Nephron progenitor cell (in vitro differentiated cells): Measurements from ENCODE around the gene TCEANC2.
"Not testable (repeated sequence)": the region's sequence is repeated elsewhere in the genome, so short reads cannot be mapped to it uniquely, and the experiment has no call there.

ENCODE experiments used
- DNase-seq: peaks from one replicate; pipeline ENCODE4 v3.0.0; 2021
- H3K27ac Mint-ChIP-seq: 2 replicates; pipeline ENCODE4 v1.8.0; 2021; ENCODE audit warnings: mild to moderate bottlenecking, moderate library complexity, mixed read lengths
- H3K27me3 Mint-ChIP-seq: 2 replicates; pipeline ENCODE4 v1.8.0; 2021; ENCODE audit warnings: mild to moderate bottlenecking, low read depth, mixed read lengths; ENCODE audit not compliant: poor library complexity
- H3K36me3 Mint-ChIP-seq: 2 replicates; pipeline ENCODE4 v1.8.0; 2021; ENCODE audit warnings: low read depth, mixed read lengths
- H3K4me1 Mint-ChIP-seq: 2 replicates; pipeline ENCODE4 v1.8.0; 2021; ENCODE audit warnings: mixed read lengths
- H3K4me3 Mint-ChIP-seq: 2 replicates; pipeline ENCODE4 v1.8.0; 2021; ENCODE audit warnings: mild to moderate bottlenecking, moderate library complexity, mixed read lengths
- H3K9me3 Mint-ChIP-seq: 2 replicates; pipeline ENCODE4 v1.8.0; 2021; ENCODE audit warnings: mild to moderate bottlenecking, moderate library complexity, mixed read lengths
- CTCF ChIP-seq: fragments of 200-600 bp; sonication (generic); IDR thresholded peaks from 2 replicates; pipeline ENCODE4 v1.5.0; 2021; ENCODE audit warnings: antibody characterized with exemption

The TCEANC2 gene

GRCh38 chr1:54052934-54053744 is at the start of gene TCEANC2, which contains the start of gene TMEM59:
TSS of gene TCEANC2 (plus strand) at chr1:54053608. CDS start at chr1:54054423, 815 bp downstream.
TSS of gene TMEM59 (minus strand) at chr1:54053204. CDS start at chr1:54053188, 16 bp downstream.
- TF ChIP-seq CTCF: no peak
- H3K27ac Mint-ChIP-seq: no peak within 1 kb of the TSS
- no peak within 1 kb of the TSS for H3K4me3 Mint-ChIP-seq
- peaks cover 17% of the 10 kb centered on the region for H3K4me1 Mint-ChIP-seq
- H3K36me3 Mint-ChIP-seq: peaks cover 12% of the 10 kb centered on the region
- H3K27me3 Mint-ChIP-seq: no peaks in the 10 kb centered on the region
- DNase-seq: peak; percentile 96
- H3K9me3 Mint-ChIP-seq: no peaks in the 10 kb centered on the region

GRCh38 chr1:54003750-54004480 is 49.5 kb upstream of the TCEANC2 start:
- not testable (repeated sequence) for H3K27me3 Mint-ChIP-seq, H3K27ac Mint-ChIP-seq, H3K36me3 Mint-ChIP-seq

GRCh38 chr1:54004481-54005049 is 48.8 kb upstream of the TCEANC2 start:
- Mint-ChIP-seq H3K4me1 (peaks cover 11% of the 10 kb centered on the region), H3K27ac (no peak overlapping the region), H3K27me3 (peaks cover 13% of the 10 kb centered on the region), H3K4me3 (no peak overlapping the region), H3K36me3 (no peaks in the 10 kb centered on the region), H3K9me3 (peaks cover 20% of the 10 kb centered on the region)
- no peak for TF ChIP-seq CTCF
- DNase-seq: no peak

More at GRCh38 chr1:54003750-54004480, 49.5 kb upstream of the TCEANC2 start:
- not testable (repeated sequence) for DNase-seq, H3K4me3 Mint-ChIP-seq
- H3K9me3 Mint-ChIP-seq: peaks cover 20% of the 10 kb centered on the region
- H3K4me1 Mint-ChIP-seq: peaks cover 11% of the 10 kb centered on the region

- Mint-ChIP-seq H3K4me1 (peaks cover 11% of the 10 kb centered on the region), H3K4me3 (no peak overlapping the region), H3K9me3 (peaks cover 20% of the 10 kb centered on the region), H3K36me3 (no peaks in the 10 kb centered on the region), H3K27me3 (peaks cover 20% of the 10 kb centered on the region), H3K27ac (no peak overlapping the region)
- DNase-seq: no peak
- TF ChIP-seq CTCF: no peak
These were observed 46.9 kb upstream of the TCEANC2 start for GRCh38 chr1:54006508-54006907.

- H3K27ac Mint-ChIP-seq: no peak overlapping the region
- DNase-seq: no peak
- no peak for TF ChIP-seq CTCF
- H3K27me3 Mint-ChIP-seq: peaks cover 29% of the 10 kb centered on the region
- H3K36me3 Mint-ChIP-seq: no peaks in the 10 kb centered on the region
- H3K4me3 Mint-ChIP-seq: no peak overlapping the region
- peaks cover 19% of the 10 kb centered on the region for H3K9me3 Mint-ChIP-seq
- peaks cover 11% of the 10 kb centered on the region for H3K4me1 Mint-ChIP-seq
These were observed 45.8 kb upstream of the TCEANC2 start for GRCh38 chr1:54007613-54008012.

- H3K27me3 Mint-ChIP-seq: peaks cover 27% of the 10 kb centered on the region
- H3K9me3 Mint-ChIP-seq: peaks cover 10% of the 10 kb centered on the region
- DNase-seq: no peak
These were observed 44.5 kb upstream of the TCEANC2 start for GRCh38 chr1:54008876-54009275.

More at GRCh38 chr1:54008876-54009275, 44.5 kb upstream of the TCEANC2 start:
- Mint-ChIP-seq H3K4me1 (peaks cover 22% of the 10 kb centered on the region), H3K36me3 (no peaks in the 10 kb centered on the region), H3K27ac (no peak overlapping the region), H3K4me3 (no peak overlapping the region)
- no peak for TF ChIP-seq CTCF
